Measurements from ENCODE around the gene CDKN2B.

CDKN2B gene

DNA sequence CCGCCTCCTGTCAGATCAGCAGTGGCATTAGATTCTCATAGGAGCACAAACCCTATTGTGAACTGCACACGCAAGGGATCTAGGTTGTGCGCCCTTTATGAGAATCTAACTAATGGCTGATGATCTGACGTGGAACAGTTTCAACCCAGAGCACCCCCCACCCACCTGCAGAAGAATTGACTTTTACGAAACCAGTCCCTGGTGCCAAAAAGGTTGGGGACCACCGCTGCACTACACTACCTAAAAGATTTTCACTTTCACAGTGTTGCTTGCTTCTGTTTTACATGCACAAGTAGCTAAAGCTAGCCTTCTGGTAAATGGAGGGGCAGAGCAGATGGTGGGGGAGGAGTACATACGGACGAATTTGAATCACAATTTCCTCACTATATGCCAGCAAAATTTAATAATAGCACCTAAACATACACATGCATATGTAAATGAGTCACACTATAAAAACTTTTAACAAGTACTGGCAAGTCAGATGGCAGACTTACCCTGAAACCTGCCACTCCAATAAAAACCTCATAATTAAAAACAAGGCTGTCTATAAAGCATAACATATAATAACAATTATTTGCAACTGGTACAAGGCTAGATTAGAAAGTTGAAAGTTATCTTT is 24.0 kb upstream of the CDKN2B start:
- no peak for DNase-seq

DNA sequence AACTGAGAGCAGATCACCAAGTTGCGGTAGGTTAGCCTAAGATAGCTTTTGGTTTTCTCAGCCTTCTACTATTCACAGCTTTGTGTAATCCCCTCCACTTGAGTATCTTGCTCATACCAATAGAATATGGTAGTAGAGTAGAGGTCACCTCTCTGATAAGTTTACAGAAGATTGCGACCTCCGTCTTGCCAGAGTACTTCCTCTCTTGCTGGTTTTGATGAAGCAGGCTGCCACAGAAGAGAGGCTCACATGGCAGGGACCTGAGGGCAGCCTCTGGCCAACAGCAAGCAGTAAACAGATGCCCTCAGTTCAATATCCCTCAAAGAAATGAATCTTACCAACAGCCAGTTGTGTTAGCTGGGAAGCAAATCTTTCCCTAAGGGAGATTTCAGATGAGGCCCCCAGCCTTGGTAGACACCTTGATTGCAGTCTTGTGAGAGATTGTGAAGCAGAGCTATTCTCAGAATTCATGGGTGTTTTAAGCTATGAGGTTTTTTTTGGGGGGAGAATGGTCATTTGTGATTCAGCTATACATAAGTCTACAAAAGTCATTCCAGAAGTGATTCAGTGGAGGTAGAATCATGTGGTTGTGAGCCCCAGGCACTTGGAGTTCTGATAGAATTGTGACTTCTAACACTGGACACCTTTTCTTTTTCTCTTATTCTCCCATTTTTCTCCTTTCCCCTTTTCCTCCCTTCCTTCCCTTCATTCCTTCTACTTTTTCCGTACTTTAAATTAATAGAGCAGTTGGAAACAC is 22.7 kb upstream of the CDKN2B start:
- peak; percentile 44 for DNase-seq

DNA sequence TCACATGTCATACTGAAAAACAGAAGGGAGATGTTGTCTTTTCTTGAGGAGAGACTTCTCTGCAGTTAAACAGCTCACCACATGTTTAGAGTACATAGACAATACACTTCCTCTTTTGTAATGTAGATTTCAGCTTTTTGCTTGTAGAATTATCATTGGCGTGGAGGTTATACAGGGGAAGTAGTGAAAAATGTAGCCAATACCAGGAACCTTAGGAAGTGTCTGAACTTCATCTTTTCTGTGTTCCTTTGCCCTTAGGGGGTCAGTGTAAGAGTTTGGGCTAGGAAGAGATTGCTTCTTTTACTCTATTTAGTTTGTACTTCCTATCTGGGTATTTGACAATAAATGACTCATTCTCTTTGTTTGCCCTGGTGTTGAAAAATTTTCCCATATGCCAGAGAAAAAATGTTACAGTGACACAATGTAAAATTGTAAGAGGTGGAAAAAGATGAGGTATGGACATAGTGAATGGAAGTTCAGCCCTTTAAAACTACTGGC is 21.0 kb upstream of the CDKN2B start:
- DNase-seq: peak; percentile 85

DNA sequence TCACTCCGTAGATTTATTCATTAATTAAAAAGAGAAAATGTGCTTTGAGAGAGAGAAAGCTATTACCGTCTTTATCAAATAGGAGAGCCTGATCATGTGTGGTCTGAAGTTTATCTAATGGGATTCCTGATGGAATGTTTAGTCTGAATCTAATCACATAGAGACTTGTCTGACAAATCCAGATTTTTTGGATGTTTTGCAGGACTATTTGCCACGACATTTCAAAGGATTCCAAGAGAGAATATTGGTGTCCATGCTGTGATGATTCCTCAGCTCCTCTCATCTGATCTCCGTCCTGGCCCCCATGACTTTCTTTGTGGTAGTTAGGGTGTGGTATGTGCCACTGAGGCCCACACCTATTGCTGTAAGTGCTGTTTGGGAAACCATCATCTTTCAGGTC is 20.1 kb upstream of the CDKN2B start:
- DNase-seq: no peak

DNA sequence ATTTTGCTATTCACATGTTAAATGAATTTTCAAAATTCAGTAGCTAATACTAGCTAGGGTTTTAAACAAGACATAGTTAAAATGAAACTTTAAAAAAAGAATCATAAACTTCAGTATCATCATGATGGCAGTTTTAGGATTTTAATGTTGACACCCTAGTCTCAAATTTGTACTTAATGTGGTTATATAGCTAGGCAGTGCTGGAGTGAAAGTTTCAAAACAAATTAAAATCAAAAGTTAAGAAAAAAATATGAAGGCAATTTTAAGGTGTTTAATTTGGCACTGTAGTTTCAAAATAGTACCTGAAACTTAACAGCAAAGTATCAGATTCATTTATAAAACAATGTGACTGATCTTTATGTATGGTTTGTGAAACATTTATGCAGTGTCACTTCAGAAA is 19.3 kb upstream of the CDKN2B start:
- no peak for DNase-seq

DNA sequence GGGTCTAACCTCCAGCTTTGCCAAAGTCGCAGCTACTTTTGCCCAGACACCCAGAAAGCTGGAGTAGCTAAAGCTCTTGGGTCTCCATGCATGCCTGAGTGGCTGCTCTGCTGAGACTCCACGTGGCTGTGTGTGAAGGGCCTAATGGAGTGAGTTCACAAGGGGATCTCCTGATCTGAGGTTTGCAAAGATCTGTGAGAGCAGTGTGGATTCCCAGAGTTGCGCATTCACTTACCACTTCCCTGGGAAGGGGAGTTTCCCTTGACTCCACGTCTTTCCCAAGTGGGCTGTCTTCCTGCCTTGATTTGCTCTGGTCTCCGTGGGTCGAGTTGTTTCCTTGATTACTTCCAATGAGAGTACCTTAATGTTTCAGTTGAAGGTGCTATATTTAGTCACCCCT is 17.6 kb upstream of the CDKN2B start:
- peak; percentile 90 for DNase-seq

DNA sequence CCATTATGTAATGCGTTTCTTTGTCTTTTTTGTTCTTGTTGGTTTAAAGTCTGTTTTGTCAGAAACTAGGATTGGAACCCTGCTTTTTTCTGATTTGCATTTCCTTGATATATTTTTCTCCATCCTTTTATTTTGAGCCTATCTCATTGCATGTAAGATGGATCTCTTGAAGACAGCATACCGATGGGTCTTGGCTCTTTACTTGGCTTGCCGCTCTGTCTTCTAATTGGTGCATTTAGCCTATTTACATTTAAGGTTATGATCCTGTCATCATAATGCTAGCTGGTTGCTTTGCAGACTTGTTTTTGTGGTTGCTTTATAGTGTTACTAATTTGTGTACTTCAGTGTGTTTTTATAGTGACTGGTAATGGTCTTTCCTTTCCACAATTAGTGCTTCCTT is 13.3 kb upstream of the CDKN2B start:
- DNase-seq: no peak

DNA sequence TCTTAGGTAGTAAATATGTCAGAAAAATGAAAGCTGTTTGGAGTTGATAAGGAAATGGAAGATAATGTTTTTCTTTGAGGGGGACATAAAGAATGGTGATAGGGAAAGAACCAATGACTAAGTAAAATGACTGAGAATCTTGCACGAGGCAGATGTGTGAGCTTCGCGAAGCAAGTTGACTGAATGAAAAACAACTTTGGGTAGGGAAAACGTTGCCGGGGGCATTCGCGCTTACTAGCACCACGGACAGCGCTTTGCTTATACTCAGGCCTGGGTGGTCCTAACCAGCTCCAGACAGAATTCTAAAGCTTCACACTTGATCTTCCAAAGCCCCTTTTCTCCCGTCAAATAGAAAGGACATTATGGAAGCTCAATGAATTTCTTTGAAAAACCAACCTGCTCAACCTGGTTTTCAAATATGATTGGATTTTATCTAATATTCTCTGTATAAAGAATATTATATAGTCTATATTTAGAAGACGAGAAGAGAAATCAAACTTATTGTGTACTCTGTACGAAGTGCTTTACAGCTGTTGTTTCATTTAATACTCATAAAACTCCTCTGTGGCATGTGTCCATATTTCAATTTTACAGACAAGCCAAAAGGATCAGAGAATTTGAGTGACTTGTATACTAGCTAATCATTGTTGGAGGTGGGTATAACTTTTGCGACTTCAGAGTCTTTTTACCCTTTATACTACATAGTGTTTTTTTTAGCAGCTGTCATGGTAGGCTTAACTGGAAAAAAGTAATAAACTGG is 1.9 kb upstream of the CDKN2B start:
- no peak for DNase-seq

DNA sequence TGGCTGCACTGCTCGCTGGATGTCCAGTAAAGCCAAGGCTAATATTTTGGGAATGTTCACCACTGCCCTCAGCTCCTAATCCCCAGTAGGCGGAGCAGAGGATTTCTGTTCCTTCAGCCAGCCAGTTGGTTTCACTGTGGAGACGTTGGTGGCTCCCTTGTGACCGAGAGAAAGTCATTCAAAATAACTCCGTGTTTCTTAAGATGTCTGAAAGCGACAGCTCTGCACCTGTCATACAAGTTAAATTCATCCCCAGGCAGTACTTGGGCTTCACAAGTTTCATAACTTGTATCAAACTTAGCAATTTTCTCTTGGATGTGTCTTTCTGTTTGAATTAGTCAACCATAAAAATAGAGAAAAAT is 382 bp upstream of the CDKN2B start:
- no peak for DNase-seq

DNA sequence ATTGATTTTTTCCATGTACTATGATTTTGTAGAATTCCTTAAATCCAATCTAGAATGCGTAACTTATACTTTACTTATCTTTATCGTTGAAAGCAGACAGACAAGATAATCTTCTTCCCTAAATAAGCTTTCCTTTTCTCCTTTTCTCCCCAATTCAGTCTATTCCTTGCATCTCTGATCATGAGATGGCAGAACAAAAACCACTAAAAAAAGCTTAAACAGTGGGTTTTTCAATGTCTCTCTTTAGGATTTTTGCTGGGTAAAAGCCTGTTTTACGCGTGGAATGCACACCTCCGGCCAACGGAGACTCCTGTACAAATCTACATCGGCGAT is 755 bp downstream of the CDKN2B start:
- no peak for DNase-seq

DNA sequence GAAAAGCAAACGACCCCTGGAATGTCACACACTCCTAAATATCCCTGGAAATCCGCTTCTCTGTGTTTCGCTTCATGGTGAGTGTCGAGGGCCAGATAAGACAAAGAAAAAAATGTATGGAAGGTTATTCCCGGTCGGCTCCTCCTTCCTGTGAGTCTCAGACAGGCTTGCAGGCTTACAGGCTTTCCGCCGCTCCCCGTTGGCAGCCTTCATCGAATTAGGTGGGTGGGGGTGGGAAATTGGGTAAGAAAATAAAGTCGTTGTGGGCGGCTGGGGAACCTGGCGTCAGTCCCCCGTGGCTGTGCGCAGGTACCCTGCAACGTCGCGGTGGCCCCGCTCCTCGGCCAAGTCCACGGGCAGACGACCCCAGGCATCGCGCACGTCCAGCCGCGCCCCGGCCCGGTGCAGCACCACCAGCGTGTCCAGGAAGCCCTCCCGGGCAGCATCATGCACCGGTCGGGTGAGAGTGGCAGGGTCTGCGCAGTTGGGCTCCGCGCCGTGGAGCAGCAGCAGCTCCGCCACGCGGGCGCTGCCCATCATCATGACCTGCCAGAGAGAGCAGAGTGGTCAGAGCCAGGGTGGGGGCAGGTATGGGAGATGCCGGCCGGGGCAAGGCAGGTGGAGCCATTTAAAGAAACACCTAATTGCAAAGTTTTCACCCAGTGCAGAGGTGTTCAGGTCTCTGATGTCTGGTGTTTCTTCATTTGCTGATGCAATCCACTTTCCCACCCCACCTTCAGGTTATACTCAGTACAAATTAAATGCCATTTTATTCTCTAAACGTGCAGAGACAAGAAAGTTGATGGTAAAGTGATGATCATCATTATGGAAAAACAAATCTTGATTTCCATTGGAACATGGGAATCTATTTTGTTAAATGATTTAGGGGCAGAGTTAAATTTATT is 3.2 kb downstream of the CDKN2B start:
- no peak for DNase-seq

DNA sequence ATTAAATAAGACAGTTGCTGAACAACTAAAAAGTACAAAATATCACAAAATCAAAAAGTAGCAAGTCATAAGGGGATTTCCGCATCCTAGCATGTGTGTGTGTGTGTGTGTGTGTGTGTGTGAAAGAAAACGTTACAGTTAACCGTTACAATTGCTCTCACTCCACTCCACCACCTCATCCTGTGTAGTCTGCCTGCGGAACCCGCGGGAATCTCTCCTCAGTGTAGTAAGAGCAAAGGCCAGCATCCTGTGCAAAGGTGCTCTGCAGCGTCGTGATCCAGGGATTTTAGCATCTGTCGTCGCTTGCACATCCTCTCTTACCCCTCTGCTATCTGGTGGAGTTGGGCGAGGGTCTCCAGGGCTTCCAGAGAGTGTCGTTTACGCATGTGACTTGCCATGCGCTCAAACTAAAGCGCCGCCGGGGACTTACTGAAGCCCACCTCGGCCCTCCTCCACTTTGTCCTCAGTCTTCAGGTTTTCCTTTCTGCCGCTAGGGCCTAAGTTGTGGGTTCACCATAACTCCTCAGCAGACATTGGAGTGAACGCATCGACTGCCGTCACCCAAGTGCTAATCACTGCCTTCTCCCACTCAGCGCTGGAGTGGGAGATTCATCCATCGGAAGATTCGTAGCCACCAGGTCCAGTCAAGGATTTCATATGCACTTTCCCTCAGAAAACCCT is 3.9 kb downstream of the CDKN2B start:
- DNase-seq: peak; percentile 21

DNA sequence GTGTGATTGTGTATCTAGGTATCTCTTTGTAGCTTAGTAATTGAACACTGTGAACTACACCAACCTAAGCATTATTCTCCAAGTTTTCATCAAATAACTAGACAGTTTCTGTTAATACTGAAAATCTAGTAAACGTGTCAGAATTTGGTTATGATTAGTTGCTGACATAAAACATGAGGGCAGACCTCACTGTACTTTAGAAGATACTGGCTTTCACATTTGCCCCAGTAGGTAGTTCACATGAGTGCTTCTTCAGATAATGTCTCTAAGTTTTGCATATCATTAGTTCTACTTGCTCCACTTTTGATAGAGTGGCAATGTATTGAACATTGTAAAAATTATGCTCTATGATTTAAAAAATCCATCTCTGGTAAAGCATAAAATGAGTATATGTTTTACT is 7.1 kb downstream of the CDKN2B start:
- no peak for DNase-seq

DNA sequence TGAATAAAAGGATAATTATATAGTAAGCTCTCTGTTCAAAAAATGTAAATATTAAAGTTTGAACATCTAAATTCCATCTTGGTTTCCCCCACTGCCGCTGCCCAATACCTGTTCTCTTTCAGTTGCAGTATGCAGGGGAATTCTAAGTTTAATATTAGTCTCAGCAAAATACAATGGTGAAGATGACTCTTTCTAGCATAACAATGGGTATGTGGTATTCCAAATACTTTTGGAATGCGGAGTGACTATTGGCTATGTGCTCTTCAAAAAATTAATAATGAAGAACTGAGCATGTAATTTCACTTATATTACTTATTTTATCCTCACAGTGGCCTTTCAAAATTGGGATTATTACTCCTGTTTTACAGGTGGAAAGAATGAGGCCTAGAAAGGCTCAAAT is 11.1 kb downstream of the CDKN2B start:
- no peak for DNase-seq

DNA sequence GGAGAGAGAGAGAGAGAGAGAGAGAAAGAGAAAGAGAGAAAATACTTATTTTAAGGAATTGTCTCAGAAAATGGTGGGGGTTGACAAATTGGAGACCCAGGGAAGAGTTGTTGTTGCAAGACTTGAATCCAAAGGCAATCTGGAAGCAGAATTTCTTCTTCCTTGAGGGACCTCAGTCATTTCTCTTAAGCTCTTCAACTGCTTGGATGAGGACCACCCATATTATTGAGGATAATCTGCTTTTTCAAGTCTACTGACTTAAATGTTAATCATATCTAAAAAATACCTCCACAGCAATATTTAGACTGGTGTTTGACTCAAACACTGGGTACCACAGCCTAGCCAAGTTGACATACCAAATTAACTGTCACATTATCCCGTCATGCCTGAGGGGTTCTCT is 11.6 kb downstream of the CDKN2B start:
- DNase-seq: no peak

DNA sequence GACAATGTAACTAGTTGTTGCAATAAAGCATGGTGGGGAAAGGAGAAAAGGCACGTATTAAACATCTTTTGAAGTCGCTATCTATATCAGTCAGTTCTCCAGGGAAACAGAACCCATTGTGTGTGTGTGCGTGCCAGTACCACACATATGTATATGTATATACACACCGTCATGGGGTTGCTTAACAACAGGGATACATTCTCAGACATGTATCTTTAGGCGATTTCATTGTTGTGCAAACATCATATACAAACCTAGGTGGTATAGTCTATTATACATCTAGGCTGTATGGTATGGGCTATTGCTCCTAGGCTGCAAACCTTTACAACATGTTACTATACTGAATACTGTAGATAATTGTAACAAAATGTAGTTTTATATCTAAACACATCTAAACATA is 12.2 kb downstream of the CDKN2B start:
- no peak for DNase-seq

DNA sequence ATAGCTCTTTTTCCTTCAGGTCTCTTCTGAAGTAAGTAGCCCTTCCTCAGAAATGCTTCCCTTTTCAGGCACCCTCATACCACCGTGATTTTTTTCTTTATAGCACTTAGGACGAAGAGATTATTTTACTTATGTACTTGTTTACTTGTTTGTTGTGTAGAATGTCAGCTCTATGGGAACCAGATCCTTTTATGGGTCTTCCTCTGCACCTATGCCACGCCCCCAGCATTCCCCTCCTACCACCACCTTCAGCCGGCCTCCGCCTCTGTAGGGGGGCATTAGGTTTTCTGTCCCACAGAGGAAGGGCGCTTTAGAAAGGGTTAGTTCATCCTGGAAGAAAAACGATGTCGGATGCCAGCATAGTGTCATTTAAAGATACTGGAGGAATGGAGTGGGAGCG is 12.7 kb downstream of the CDKN2B start:
- DNase-seq: no peak

DNA sequence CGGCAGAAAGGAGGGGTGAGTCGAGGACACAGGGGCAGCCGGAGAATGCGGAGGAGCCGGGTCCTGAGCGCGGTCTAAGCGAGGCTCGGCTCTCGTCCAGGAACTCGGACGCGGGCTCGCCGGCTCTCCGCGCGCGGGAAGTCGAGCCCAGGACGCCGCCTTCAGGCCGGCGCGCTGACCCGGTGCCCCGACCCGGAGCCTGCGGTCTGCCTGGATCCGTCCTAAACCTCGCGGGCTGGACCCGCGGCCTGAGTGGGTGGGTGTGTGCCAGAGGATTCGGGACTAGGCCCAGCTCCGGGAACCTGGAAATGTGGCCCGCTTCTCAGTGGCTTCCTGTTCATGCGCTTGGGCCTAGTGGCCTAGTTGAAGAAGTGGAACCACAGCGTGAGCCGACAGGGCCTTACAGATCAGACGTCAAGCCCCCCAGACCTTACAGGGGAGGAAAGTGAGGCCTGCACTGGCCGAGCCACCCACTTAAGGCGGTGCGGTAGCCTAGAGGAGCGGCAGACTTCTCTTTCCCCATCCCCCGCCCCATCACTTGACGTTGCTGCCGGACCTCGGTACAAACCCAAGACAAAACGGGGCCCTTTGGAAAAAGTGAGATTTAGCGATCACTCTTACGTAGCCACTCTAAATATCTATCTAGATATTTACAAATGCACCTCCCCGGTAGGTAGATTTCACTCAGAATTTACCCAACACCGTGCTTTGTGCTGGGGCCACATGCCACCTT is 13.3 kb downstream of the CDKN2B start:
- peak; percentile 56 for DNase-seq

DNA sequence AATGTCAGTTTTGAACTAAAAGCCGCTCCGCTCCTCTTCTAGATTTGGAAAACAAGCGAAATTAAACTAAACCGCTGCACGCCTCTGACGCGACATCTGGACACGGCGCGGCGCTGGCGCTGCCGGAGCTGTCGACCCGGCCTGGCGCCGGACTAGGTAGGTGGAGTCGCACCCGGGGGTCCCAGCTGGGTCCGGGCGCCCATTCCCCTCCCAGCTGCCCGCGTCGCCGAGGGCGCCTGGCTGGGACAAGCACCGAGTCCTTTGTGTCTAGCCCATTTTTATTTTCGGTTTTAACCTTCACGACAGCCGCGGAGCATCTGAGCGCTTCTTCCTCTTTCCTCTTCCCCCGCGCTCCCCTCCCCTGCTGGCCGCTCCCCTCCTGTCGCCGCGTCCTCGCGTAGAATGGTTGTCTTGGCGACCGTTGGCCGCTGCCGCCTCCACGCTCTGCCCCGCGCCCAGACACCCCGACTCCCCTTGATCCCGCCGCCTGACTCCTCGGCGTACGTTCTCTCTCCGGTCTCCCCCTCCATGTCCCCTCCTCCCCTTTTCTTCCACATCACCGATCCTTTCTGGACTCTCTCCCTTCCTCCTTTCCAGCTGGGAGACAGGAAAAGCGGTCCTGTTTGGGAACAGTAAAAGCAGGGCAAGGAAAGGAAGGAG is 14.0 kb downstream of the CDKN2B start:
- DNase-seq: peak; percentile 96

DNA sequence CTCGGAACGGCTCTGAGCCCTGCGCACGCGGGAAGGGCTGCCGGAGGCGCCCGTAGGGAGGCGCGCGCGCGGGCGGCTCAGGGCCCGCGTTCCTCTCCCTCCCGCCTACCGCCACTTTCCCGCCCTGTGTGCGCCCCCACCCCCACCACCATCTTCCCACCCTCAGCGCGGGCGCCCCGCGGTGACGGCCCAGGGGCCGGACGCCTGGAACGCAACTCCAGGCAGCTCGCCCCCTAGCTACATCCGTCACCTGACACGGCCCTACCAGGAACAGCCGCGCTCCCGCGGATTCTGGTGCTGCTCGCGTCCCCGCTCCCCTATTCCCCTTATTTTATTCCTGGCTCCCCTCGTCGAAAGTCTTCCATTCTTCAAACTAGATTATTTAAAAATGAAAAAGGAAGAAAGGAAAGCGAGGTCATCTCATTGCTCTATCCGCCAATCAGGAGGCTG is 14.5 kb downstream of the CDKN2B start, which contains the start of gene CDKN2B-AS1:
CDKN2B-AS1 (plus strand) TSS at position 236 of the 450 bp plus-strand sequence.
- DNase-seq: no peak
